ENCODE results near the gene RNF113B.

RNF113B gene

GRCh38 chr13:98134901-98135300, 42.2 kb downstream of the RNF113B start:
- no peak for DNase-seq

- no peak for DNase-seq
These were observed 43.1 kb downstream of the RNF113B start for GRCh38 chr13:98133946-98134345.

GRCh38 chr13:98129059-98129746, 47.9 kb downstream of the RNF113B start:
- no peak for DNase-seq

All from CD4-positive, alpha-beta T cell treated with Interleukin-4 for 1 hour (primary cell).